K562 (cell line): ENCODE results near the gene CSMD2. TPM values are rescaled to one million over a fixed set of nuclear protein-coding genes. Genes with fewer than 3 reads are reported as not detected.

Experiments used
- ATAC-seq: fragments of 200-7000 bp; cut with Tn5 transposase; 3 replicates; pipeline ENCODE4 v1.9.1; 2020; ENCODE audit warnings: moderate library complexity
- BruUV-seq: library from RNA; stranded (reverse); fragments of 400-500 nt; replicated peaks from 2 replicates; lab custom pipeline; 2021; lab: Mats Ljungman, UMichigan
- CTCF ChIA-PET: fragments of 300-600 bp; formaldehyde crosslinking; extraction: SDS; loops from one replicate; lab custom pipeline; 2021; ENCODE audit warnings: low intra/inter-chr PET ratio; lab: Yijun Ruan, JAX
- POLR2A ChIA-PET: fragments of 300-600, 350-650 bp; sonication (Branson Sonifier 250); formaldehyde crosslinking; extraction: SDS; loops from one replicate; lab custom pipeline; 2021; ENCODE audit warnings: antibody characterized with exemption, inconsistent platforms; lab: Yijun Ruan, JAX
- DNase-seq, 4 experiments: peaks; one replicate each; pipeline versions ENCODE4 v3.0.0 to v3.0.0-alpha.2; 2011 to 2018; ENCODE audit warnings: low spot score in 3 of 4, mixed read lengths in 3 of 4; ENCODE audit errors: extremely low read depth in 1 of 4
- FAIRE-seq: peaks from 2 replicates; lab custom pipeline; 2011; peaks lifted over from hg19 to GRCh38; lab: Jason Lieb, UNC
- H2AFZ ChIP-seq: 2 replicates; pipeline ENCODE4 v1.6.0; 2011; ENCODE audit warnings: low read depth, low read length, control low read depth, inconsistent platforms
- H3K27ac ChIP-seq: fragments of 200-600 bp; 3 replicates; pipeline ENCODE4 v1.8.0; 2011; ENCODE audit warnings: low read depth, mild to moderate bottlenecking, control low read depth, inconsistent platforms, low read length, moderate library complexity, mixed read lengths; ENCODE audit errors: extremely low read depth
- H3K27me3 ChIP-seq, 2 experiments: fragments of 300-600 bp in 1 of 2; 2 replicates in 1 of 2; 3 replicates in 1 of 2; pipeline versions ENCODE4 v1.6.0 to v1.8.0; 2011; ENCODE audit warnings: inconsistent platforms in 2 of 2, low read length in 2 of 2, mild to moderate bottlenecking in 1 of 2, mixed read lengths in 1 of 2, moderate library complexity in 1 of 2; ENCODE audit not compliant: control insufficient read depth in 2 of 2, insufficient read depth in 2 of 2
- H3K36me3 ChIP-seq: fragments of 300-600 bp; 3 replicates; pipeline ENCODE4 v1.8.0; 2011; ENCODE audit warnings: mild to moderate bottlenecking, low read length, inconsistent platforms; ENCODE audit not compliant: control insufficient read depth, insufficient read depth
- H3K4me1 ChIP-seq, 2 experiments: fragments of 200-600 bp in 1 of 2; replicated peaks in 1 of 2; 2 replicates in 1 of 2; 3 replicates in 1 of 2; pipeline versions ENCODE4 v1.5.1 to v1.8.0; 2011; ENCODE audit warnings: inconsistent platforms in 2 of 2, low read length in 2 of 2, mild to moderate bottlenecking in 1 of 2, mixed read lengths in 1 of 2, moderate library complexity in 1 of 2; ENCODE audit not compliant: control insufficient read depth in 2 of 2, insufficient read depth in 2 of 2
- H3K4me2 ChIP-seq: 2 replicates; pipeline ENCODE4 v1.6.1; 2011; ENCODE audit warnings: low read length, control low read depth, inconsistent platforms, mixed read lengths; ENCODE audit not compliant: insufficient read depth
- H3K4me3 ChIP-seq: fragments of 200-600 bp; sonication (generic), shearing (Covaris generic); 2 replicates; pipeline ENCODE4 v1.5.1; 2016; ENCODE audit warnings: control low read depth, inconsistent platforms
- H3K79me2 ChIP-seq: fragments of 200-600 bp; 3 replicates; pipeline ENCODE4 v1.8.0; 2011; ENCODE audit warnings: low read length, inconsistent platforms; ENCODE audit not compliant: control insufficient read depth, insufficient read depth
- H3K9ac ChIP-seq, 2 experiments: 2 replicates each; pipeline versions ENCODE4 v1.6.0 to v1.6.1; 2011; ENCODE audit warnings: low read depth in 2 of 2, low read length in 2 of 2, control low read depth in 1 of 2, inconsistent platforms in 1 of 2, mild to moderate bottlenecking in 1 of 2, mixed read lengths in 1 of 2; ENCODE audit not compliant: insufficient read depth in 1 of 2
- H3K9me1 ChIP-seq: one replicate; pipeline ENCODE4 v1.6.0; 2011; ENCODE audit warnings: inconsistent platforms, mild to moderate bottlenecking, low read length, moderate library complexity; ENCODE audit not compliant: control insufficient read depth, insufficient read depth
- H3K9me3 ChIP-seq: replicated peaks from 2 replicates; pipeline ENCODE4 v1.5.1; 2011; ENCODE audit warnings: low read depth, low read length, inconsistent platforms; ENCODE audit not compliant: control insufficient read depth, insufficient read depth
- H4K20me1 ChIP-seq: replicated peaks from 2 replicates; pipeline ENCODE4 v1.6.1; 2011; ENCODE audit warnings: low read length, inconsistent platforms, mixed read lengths; ENCODE audit not compliant: control insufficient read depth, insufficient read depth
- CCAR2 ChIP-seq: fragments of 200-400 bp; formaldehyde crosslinking; IDR thresholded peaks from 2 replicates; pipeline ENCODE4 v1.6.1; 2017; ENCODE audit warnings: mild to moderate bottlenecking, low read depth, low read length
- CREB1 ChIP-seq, 2 experiments: sonication (generic) in 1 of 2; formaldehyde crosslinking in 1 of 2; IDR thresholded peaks; 2 replicates each; pipeline versions ENCODE4 v1.6.1 to v1.8.0; 2012 to 2022; ENCODE audit warnings: inconsistent platforms in 1 of 2, mild to moderate bottlenecking in 1 of 2, missing genetic modification reagents in 1 of 2, moderate library complexity in 1 of 2
- CREM ChIP-seq: IDR thresholded peaks from 2 replicates; pipeline ENCODE4 v1.6.1; 2014; ENCODE audit warnings: antibody characterized with exemption, low read depth
- EGR1 ChIP-seq: fragments of 450-650 bp; conservative IDR thresholded peaks from 2 replicates; pipeline ENCODE4 v1.6.1; 2017; ENCODE audit warnings: mild to moderate bottlenecking
- KDM1A ChIP-seq, 2 experiments: fragments of 450-650 bp; IDR thresholded peaks; 2 replicates each; pipeline ENCODE4 v1.6.1; 2016; ENCODE audit warnings: mild to moderate bottlenecking in 2 of 2
- L3MBTL2 ChIP-seq: fragments of 450-650 bp; IDR thresholded peaks from 2 replicates; pipeline ENCODE4 v1.6.1; 2016; ENCODE audit warnings: mild to moderate bottlenecking, moderate library complexity
- MAZ ChIP-seq, 2 experiments: fragments of 450-650 bp in 1 of 2; sonication (generic) in 1 of 2; formaldehyde crosslinking; IDR thresholded peaks in 1 of 2; conservative IDR thresholded peaks in 1 of 2; 2 replicates each; pipeline versions ENCODE4 v1.4.0 to v1.5.0; 2020; ENCODE audit warnings: mild to moderate bottlenecking in 1 of 2, missing genetic modification reagents in 1 of 2
- NEUROD1 ChIP-seq: fragments of 150-350 bp; IDR thresholded peaks from 2 replicates; pipeline ENCODE4 v1.6.1; 2014; ENCODE audit warnings: borderline replicate concordance, low read length, low read depth; ENCODE audit not compliant: partially characterized antibody
- RAD21 ChIP-seq, 2 experiments: fragments of 250-450 bp in 1 of 2; fragments of 450-650 bp in 1 of 2; sonication (Bioruptor Pico) in 1 of 2; formaldehyde crosslinking in 1 of 2; IDR thresholded peaks in 1 of 2; conservative IDR thresholded peaks in 1 of 2; 2 replicates each; pipeline versions ENCODE4 v1.4.0 to v1.8.0; 2020 to 2022; ENCODE audit warnings: mild to moderate bottlenecking in 2 of 2, moderate library complexity in 1 of 2
- RNF2 ChIP-seq: sonication (generic); IDR thresholded peaks from 2 replicates; pipeline ENCODE4 v1.6.1; 2016
- SMC3 ChIP-seq: conservative IDR thresholded peaks from 2 replicates; pipeline ENCODE4 v1.6.1; 2011; ENCODE audit warnings: low read depth, low read length, improper control_type of control experiment; ENCODE audit not compliant: insufficient read depth
- STAG1 ChIP-seq: sonication (generic); formaldehyde crosslinking; IDR thresholded peaks from 2 replicates; pipeline ENCODE4 v1.5.0; 2020; ENCODE audit warnings: missing genetic modification reagents, borderline replicate concordance
- XRCC5 ChIP-seq: fragments of 200-400 bp; formaldehyde crosslinking; IDR thresholded peaks from 2 replicates; pipeline ENCODE4 v1.6.1; 2017; ENCODE audit warnings: low read depth, mild to moderate bottlenecking, low read length
- ZNF217 ChIP-seq: sonication (generic); formaldehyde crosslinking; IDR thresholded peaks from 2 replicates; pipeline ENCODE4 v1.8.0; 2022; ENCODE audit warnings: mild to moderate bottlenecking, missing genetic modification reagents
- ZNF561 ChIP-seq: fragments of 450-650 bp; formaldehyde crosslinking; conservative IDR thresholded peaks from 2 replicates; pipeline ENCODE4 v1.4.0; 2020; ENCODE audit warnings: mild to moderate bottlenecking, moderate library complexity
- WGBS: fragments of 100-300 bp; shearing (Covaris generic); methylation state at CpG from one replicate; pipeline ENCODE4 v1.1.6; 2016; ENCODE audit warnings: low coverage, mixed read lengths; ENCODE audit not compliant: insufficient coverage; ENCODE audit errors: missing lambda C conversion rate; 5-methylcytosine and 5-hydroxymethylcytosine counted together
- in situ Hi-C: fragments of 300-500 bp; cut with MboI; formaldehyde crosslinking; loops from 4 replicates; pipeline ENCODE4 v1.15.0; 2018; ENCODE audit warnings: inconsistent platforms, mixed read lengths
- intact Hi-C: fragments of 100-400 bp; cut with micrococcal nuclease; formaldehyde crosslinking; loops from 2 replicates; pipeline ENCODE4 v1.14.2; 2022
- polyA plus RNA-seq, 8 experiments: library from polyadenylated mRNA; depleted of rRNA in 4 of 8; stranded (reverse) in 5 of 8; unstranded in 3 of 8; fragments of >200 nt; fragmentation: Nextera tagmentation in 2 of 8; fragmentation: Illumina TruSeq in 1 of 8; extraction: Ambion mirVana in 2 of 8; extraction: Trizol in 1 of 8; gene quantifications; 2 replicates each; pipeline versions ENCODE4 v1.2.1 to v1.2.3, GENCODE V29; 2011 to 2014; ENCODE audit warnings: inconsistent platforms in 1 of 8, missing spikeins in 1 of 8
- total RNA-seq, 7 experiments: library from RNA; depleted of rRNA in 6 of 7; stranded (reverse); fragments of >200 nt in 6 of 7; fragmentation: Illumina TruSeq in 2 of 7; extraction: Trizol in 2 of 7; gene quantifications; 2 replicates each; pipeline versions ENCODE4 v1.2.1 to v1.2.3, GENCODE V29; 2011 to 2021; ENCODE audit warnings: low replicate concordance in 1 of 7
- TF ChIP-seq, protein P1 (sequence below): fragments of 250-450 bp; sonication (Bioruptor Pico); IDR thresholded peaks from 2 replicates; pipeline ENCODE4 v1.5.0; 2020; ENCODE audit warnings: mild to moderate bottlenecking
- TF ChIP-seq, protein P2 (sequence below), 2 experiments: IDR thresholded peaks; 2 replicates each; pipeline ENCODE4 v1.6.1; 2011; ENCODE audit warnings: borderline replicate concordance in 1 of 2, control low read depth in 1 of 2, low read depth in 1 of 2, low read length in 1 of 2, mild to moderate bottlenecking in 1 of 2, mixed read lengths in 1 of 2, moderate library complexity in 1 of 2; ENCODE audit not compliant: insufficient read depth in 1 of 2, insufficient read length in 1 of 2, poor library complexity in 1 of 2, severe bottlenecking in 1 of 2; ENCODE audit errors: extremely low read depth in 1 of 2

CSMD2 gene
- total and polyA plus RNA-seq, 9 of the 15 experiments (the other 6 are each of a cell fraction or from before 2014, with no cell fraction given), result not detected

DNA sequence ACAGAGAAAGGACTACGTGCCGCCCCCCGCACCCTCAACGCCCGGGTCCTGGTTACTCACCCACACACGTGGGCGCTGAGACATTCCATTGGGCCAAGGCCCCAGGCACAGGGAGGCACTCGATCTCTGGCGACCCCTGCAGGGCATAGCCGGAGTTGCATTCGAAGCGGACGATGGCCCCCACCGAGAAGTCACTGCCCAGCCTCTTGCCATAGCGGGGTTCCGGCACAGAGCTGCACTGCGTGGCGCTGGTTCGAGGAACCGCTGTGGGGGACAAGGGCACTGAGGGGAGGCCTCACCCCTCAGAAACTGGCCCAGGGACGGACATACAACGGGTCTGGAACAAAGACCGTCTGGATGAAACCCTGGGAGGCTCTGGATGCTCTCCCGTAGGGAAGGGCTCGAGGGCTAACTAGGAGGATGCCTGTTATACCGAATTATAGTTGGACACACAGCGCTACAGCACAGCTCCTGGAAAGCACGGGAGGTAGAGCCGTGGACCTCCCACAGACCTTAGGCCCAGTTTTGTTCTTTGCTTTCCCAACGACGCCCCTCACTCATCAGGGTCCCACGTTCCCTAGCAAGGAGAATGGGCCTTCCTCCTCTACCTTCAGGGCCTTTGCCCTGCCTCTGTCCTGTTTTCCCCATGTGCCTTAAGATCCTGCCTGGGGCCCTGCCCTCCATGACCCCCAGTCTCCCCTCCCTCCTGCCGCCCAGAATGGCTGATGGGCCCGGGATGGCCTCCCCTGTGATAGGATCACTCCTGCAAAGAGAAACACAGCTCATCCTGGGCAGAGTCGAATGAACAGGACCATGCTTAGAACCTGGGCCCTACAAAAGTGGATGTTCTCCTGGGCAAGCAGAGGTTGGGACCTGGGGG is 539.8 kb downstream of the CSMD2 start:
- H3K4me1 ChIP-seq, result peaks cover 0 to 10% of the 10 kb centered on the region in 2 experiments; a peak in 1 of 5 replicates
- no peak overlapping the region for H3K4me3 ChIP-seq
- no peak overlapping the region; a peak in 1 of 4 replicates for H3K9ac ChIP-seq
- H3K27ac ChIP-seq, result no peak overlapping the region
- no peaks in the 10 kb centered on the region for H3K79me2 ChIP-seq
- peak; percentile 75 to 91 (median 89) for DNase-seq
- H3K36me3 ChIP-seq, result no peaks in the 10 kb centered on the region
- no peak overlapping the region for H3K4me2 ChIP-seq
- in situ Hi-C loops (loop anchor here (25.0 kb wide), 1 partner anchor 738 kb away; the partner anchor contains the start of gene HPCA), intact Hi-C loops (no loop called here)
- no TSS peak for BruUV-seq
- peaks cover 7% of the 10 kb centered on the region; the same call in 1 of the 2 replicates for H4K20me1 ChIP-seq
- peak; percentile 99 for ATAC-seq
- peaks cover 4 to 35% of the 10 kb centered on the region in 2 experiments; a peak in 2 of 5 replicates for H3K27me3 ChIP-seq
- H3K9me3 ChIP-seq, result no peaks in the 10 kb centered on the region
- WGBS, result 1% methylated on average over 34 of the region's 35 CpGs
- H2AFZ ChIP-seq, result peak overlapping the region; percentile 69; the same call in 1 of the 2 replicates
- FAIRE-seq, result peak; percentile 87
- H3K9me1 ChIP-seq, result peaks cover 5% of the 10 kb centered on the region
- CTCF ChIA-PET, result interaction anchor here (0.6 to 1.0 kb wide), 4 partner anchors 8 to 741 kb away, joined by 3 read pairs; no protein-coding TSS in a partner anchor
- POLR2A ChIA-PET, result no interaction called here
- peak; percentile 78 for TF ChIP-seq EGR1
- no peak for TF ChIP-seq CCAR2
- peak; percentile 45; the same call in 1 of the 2 replicates for TF ChIP-seq L3MBTL2
- 0 out of 2 replicates have a peak, but pooled peaks have one; percentile 22 for TF ChIP-seq CREM
- no peak for TF ChIP-seq KDM1A (IDR thresholded peaks at IDR 0.05)
- TF ChIP-seq ZNF561 (CRISPR knock-in tag), result no peak
- TF ChIP-seq STAG1 (CRISPR knock-in tag), result peak; percentile 80; the same call in 1 of the 2 replicates
- TF ChIP-seq, protein P1, sequence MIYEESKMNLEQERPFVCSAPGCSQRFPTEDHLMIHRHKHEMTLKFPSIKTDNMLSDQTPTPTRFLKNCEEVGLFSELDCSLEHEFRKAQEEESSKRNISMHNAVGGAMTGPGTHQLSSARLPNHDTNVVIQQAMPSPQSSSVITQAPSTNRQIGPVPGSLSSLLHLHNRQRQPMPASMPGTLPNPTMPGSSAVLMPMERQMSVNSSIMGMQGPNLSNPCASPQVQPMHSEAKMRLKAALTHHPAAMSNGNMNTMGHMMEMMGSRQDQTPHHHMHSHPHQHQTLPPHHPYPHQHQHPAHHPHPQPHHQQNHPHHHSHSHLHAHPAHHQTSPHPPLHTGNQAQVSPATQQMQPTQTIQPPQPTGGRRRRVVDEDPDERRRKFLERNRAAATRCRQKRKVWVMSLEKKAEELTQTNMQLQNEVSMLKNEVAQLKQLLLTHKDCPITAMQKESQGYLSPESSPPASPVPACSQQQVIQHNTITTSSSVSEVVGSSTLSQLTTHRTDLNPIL (CRISPR knock-in tag), result no peak
- TF ChIP-seq, protein P2, sequence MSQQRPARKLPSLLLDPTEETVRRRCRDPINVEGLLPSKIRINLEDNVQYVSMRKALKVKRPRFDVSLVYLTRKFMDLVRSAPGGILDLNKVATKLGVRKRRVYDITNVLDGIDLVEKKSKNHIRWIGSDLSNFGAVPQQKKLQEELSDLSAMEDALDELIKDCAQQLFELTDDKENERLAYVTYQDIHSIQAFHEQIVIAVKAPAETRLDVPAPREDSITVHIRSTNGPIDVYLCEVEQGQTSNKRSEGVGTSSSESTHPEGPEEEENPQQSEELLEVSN (IDR thresholded peaks at IDR 0.05; ENCODE audit: borderline replicate concordance in 1 of 2, extremely low read depth in 1 of 2, insufficient read depth in 1 of 2, insufficient read length in 1 of 2, low read depth in 1 of 2, low read length in 1 of 2, poor library complexity in 1 of 2, severe bottlenecking in 1 of 2), result peak in 1 of 2 experiments; percentile 35
- TF ChIP-seq NEUROD1, result peak; percentile 21
- peak; percentile 48; the same call in 1 of the 2 replicates for TF ChIP-seq SMC3
- TF ChIP-seq RNF2, result no peak
- 0 out of 4 replicates have a peak, but pooled peaks have one; percentile 34 for TF ChIP-seq MAZ (CRISPR knock-in tag; conservative IDR thresholded peaks at IDR 0.05 in 1 of 2, IDR thresholded peaks at IDR 0.05 in 1 of 2)
- TF ChIP-seq CREB1 (IDR thresholded peaks at IDR 0.05), result no peak
- peak; percentile 25; the same call in 1 of the 2 replicates for TF ChIP-seq CREB1 (CRISPR knock-in tag; IDR thresholded peaks at IDR 0.05)
- no peak for TF ChIP-seq ZNF217
- TF ChIP-seq RAD21 (CRISPR knock-in tag; conservative IDR thresholded peaks at IDR 0.05 in 1 of 2, IDR thresholded peaks at IDR 0.05 in 1 of 2), result peak in 1 of 2 experiments; percentile 59; a peak in 2 of 4 replicates
- peak; percentile 79; the same call in 1 of the 2 replicates for TF ChIP-seq XRCC5
